ENCODE results near the gene TELO2.

Gene TELO2

DNA sequence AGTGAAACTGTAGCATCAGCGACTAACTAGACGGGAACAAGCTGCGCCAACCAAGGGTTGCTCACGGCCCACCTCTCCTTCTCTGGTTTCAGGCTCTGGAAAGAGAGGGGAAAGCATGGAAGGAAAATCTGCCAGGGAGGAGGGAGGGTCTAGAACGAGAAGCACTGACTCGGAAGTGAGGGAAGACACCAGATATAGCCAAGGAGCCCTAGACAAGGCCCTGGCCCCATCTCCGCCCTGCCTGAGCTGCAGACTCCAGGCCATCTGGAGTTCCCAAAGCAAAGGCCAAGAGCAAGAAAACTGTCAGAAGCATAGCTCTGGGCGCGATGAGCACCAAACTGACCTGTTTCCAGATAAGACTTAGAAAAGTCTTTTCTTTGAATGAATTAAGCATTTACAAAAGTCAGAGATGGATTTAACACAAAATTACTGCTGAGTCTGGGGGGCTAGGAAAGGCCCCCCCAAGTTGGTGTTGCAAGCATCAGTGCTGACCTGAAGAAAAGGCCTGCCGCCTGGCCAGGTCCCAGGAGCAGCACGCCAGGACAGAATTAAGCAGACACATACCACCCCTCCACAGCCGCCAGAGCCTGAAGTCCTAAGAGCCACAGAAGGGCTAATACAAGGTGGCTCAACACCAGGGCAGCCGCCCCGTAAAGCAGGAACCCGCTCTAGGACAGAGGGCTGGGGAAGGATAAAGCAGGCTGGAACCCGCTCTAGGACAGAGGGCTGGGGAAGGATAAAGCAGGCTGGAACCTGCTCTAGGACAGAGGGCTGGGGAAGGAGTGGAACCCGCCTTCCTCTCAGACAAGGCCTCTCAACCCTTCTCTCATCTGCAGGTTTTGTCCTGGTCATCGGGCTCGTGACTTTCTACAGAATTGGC lies 61.0 kb downstream of the TELO2 start:
- TF ChIP-seq, protein P1, sequence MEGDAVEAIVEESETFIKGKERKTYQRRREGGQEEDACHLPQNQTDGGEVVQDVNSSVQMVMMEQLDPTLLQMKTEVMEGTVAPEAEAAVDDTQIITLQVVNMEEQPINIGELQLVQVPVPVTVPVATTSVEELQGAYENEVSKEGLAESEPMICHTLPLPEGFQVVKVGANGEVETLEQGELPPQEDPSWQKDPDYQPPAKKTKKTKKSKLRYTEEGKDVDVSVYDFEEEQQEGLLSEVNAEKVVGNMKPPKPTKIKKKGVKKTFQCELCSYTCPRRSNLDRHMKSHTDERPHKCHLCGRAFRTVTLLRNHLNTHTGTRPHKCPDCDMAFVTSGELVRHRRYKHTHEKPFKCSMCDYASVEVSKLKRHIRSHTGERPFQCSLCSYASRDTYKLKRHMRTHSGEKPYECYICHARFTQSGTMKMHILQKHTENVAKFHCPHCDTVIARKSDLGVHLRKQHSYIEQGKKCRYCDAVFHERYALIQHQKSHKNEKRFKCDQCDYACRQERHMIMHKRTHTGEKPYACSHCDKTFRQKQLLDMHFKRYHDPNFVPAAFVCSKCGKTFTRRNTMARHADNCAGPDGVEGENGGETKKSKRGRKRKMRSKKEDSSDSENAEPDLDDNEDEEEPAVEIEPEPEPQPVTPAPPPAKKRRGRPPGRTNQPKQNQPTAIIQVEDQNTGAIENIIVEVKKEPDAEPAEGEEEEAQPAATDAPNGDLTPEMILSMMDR (conservative IDR thresholded peaks at IDR 0.05; ENCODE audit: low read depth, low read length), result no peak
- Histone ChIP-seq H3K4me3 (IDR thresholded peaks at IDR 0.05; ENCODE audit: insufficient read depth, low read depth, low read length) (no peak overlapping the region), H3K79me2 (ENCODE audit: insufficient read depth, low read depth) (no peaks in the 10 kb centered on the region), H3K4me2 (no peak overlapping the region), H3K9ac (no peak overlapping the region), H3K36me3 (ENCODE audit: insufficient read depth) (no peaks in the 10 kb centered on the region), H3K27ac (no peak overlapping the region), H2AFZ (ENCODE audit: low read depth) (no peak overlapping the region), H4K20me1 (ENCODE audit: insufficient read depth) (no peaks in the 10 kb centered on the region), H3K27me3 (ENCODE audit: insufficient read depth, low read depth) (no peaks in the 10 kb centered on the region), H3K4me1 (ENCODE audit: low read depth, poor library complexity, severe bottlenecking) (no peaks in the 10 kb centered on the region)

DNA sequence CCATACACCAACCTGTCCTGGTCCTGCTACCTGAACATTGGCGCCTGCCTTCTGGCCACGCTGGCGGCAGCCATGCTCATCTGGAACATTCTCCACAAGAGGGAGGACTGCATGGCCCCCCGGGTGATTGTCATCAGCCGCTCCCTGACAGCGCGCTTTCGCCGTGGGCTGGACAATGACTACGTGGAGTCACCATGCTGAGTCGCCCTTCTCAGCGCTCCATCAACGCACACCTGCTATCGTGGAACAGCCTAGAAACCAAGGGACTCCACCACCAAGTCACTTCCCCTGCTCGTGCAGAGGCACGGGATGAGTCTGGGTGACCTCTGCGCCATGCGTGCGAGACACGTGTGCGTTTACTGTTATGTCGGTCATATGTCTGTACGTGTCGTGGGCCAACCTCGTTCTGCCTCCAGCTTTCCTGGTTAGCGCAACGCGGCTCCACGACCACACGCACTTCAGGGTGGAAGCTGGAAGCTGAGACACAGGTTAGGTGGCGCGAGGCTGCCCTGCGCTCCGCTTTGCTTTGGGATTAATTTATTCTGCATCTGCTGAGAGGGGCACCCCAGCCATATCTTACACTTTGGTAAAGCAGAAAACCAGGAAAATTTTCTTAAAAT lies 61.8 kb downstream of the TELO2 start:
- Histone ChIP-seq H3K4me1 (ENCODE audit: low read depth, poor library complexity, severe bottlenecking) (no peaks in the 10 kb centered on the region), H3K27ac (no peak overlapping the region), H4K20me1 (ENCODE audit: insufficient read depth) (no peaks in the 10 kb centered on the region), H3K79me2 (ENCODE audit: insufficient read depth, low read depth) (no peaks in the 10 kb centered on the region), H3K9ac (no peak overlapping the region), H2AFZ (ENCODE audit: low read depth) (no peak overlapping the region), H3K4me2 (no peak overlapping the region), H3K36me3 (ENCODE audit: insufficient read depth) (no peaks in the 10 kb centered on the region), H3K4me3 (IDR thresholded peaks at IDR 0.05; ENCODE audit: insufficient read depth, low read depth, low read length) (no peak overlapping the region), H3K27me3 (ENCODE audit: insufficient read depth, low read depth) (no peaks in the 10 kb centered on the region)
- TF ChIP-seq, protein P1 (conservative IDR thresholded peaks at IDR 0.05; ENCODE audit: low read depth, low read length), result no peak

- Histone ChIP-seq H3K4me3 (IDR thresholded peaks at IDR 0.05; ENCODE audit: insufficient read depth, low read depth, low read length) (no peak overlapping the region), H4K20me1 (ENCODE audit: insufficient read depth) (no peaks in the 10 kb centered on the region), H3K27ac (no peak overlapping the region), H3K79me2 (ENCODE audit: insufficient read depth, low read depth) (no peaks in the 10 kb centered on the region), H3K4me2 (no peak overlapping the region), H3K36me3 (ENCODE audit: insufficient read depth) (no peaks in the 10 kb centered on the region; the same call in 1 of the 2 replicates), H3K4me1 (ENCODE audit: low read depth, poor library complexity, severe bottlenecking) (no peaks in the 10 kb centered on the region), H3K9ac (no peak overlapping the region), H3K27me3 (ENCODE audit: insufficient read depth, low read depth) (no peaks in the 10 kb centered on the region), H2AFZ (ENCODE audit: low read depth) (no peak overlapping the region)
- TF ChIP-seq, protein P1 (conservative IDR thresholded peaks at IDR 0.05; ENCODE audit: low read depth, low read length), result no peak
Measured at GRCh38 chr16:1556254-1556653, 63.1 kb downstream of the TELO2 start.

GRCh38 chr16:1557074-1557473 lies 63.9 kb downstream of the TELO2 start:
- H3K4me1 ChIP-seq (ENCODE audit: low read depth, poor library complexity, severe bottlenecking), result no peaks in the 10 kb centered on the region
- H3K9ac ChIP-seq, result no peak overlapping the region
- no peak overlapping the region for H3K4me2 ChIP-seq
- no peak overlapping the region for H2AFZ ChIP-seq (ENCODE audit: low read depth)
- H3K36me3 ChIP-seq (ENCODE audit: insufficient read depth), result no peaks in the 10 kb centered on the region; the same call in 1 of the 2 replicates
- no peaks in the 10 kb centered on the region for H4K20me1 ChIP-seq (ENCODE audit: insufficient read depth)
- no peaks in the 10 kb centered on the region for H3K27me3 ChIP-seq (ENCODE audit: insufficient read depth, low read depth)
- no peak overlapping the region for H3K27ac ChIP-seq
- TF ChIP-seq, protein P1 (conservative IDR thresholded peaks at IDR 0.05; ENCODE audit: low read depth, low read length), result no peak
- no peaks in the 10 kb centered on the region for H3K79me2 ChIP-seq (ENCODE audit: insufficient read depth, low read depth)
- no peak overlapping the region for H3K4me3 ChIP-seq (IDR thresholded peaks at IDR 0.05; ENCODE audit: insufficient read depth, low read depth, low read length)
